SJCRH30 (cell line): ENCODE measurements around the gene SLC39A8. TPM values are rescaled to one million over a fixed set of nuclear protein-coding genes. Genes with fewer than 3 reads are reported as not detected.
"Not testable (repeated sequence)": the region's sequence is repeated elsewhere in the genome, so short reads cannot be mapped to it uniquely, and the experiment has no call there.

Experiments
- DNase-seq, 2 experiments: peaks; one replicate each; pipeline ENCODE4 v3.0.0-alpha.2; 2015 to 2020
- H3K27ac ChIP-seq: fragments of 250-450 bp; sonication (Bioruptor Pico); 2 replicates; pipeline ENCODE4 v1.5.1; 2020; ENCODE audit warnings: mild to moderate bottlenecking, moderate library complexity
- H3K27me3 ChIP-seq: fragments of 250-450 bp; sonication (Bioruptor Pico); 2 replicates; pipeline ENCODE4 v1.5.1; 2020; ENCODE audit warnings: mild to moderate bottlenecking, moderate library complexity
- H3K36me3 ChIP-seq: fragments of 250-450 bp; sonication (Bioruptor Pico); 2 replicates; pipeline ENCODE4 v1.5.1; 2020; ENCODE audit warnings: mild to moderate bottlenecking, moderate library complexity
- H3K4me1 ChIP-seq: fragments of 250-450 bp; sonication (Bioruptor Pico); 2 replicates; pipeline ENCODE4 v1.5.1; 2020; ENCODE audit warnings: mild to moderate bottlenecking, moderate library complexity
- H3K4me3 ChIP-seq: fragments of 250-450 bp; sonication (Bioruptor Pico); 2 replicates; pipeline ENCODE4 v1.5.1; 2020; ENCODE audit warnings: mild to moderate bottlenecking, moderate library complexity
- H3K9me3 ChIP-seq: fragments of 250-450 bp; sonication (Bioruptor Pico); replicated peaks from 2 replicates; pipeline ENCODE4 v1.5.1; 2020; ENCODE audit warnings: mild to moderate bottlenecking, moderate library complexity
- total RNA-seq: library from RNA; depleted of rRNA; stranded (reverse); fragments of >200 nt; shearing (Covaris generic); gene quantifications from 2 replicates; pipeline ENCODE4 v1.2.3, GENCODE V29; 2014

SLC39A8 gene
- total RNA-seq, 1 experiment from 2014 or later, result not detected

- H3K9me3 ChIP-seq, result no peaks in the 10 kb centered on the region
- H3K27ac ChIP-seq, result no peak overlapping the region
- no peak for DNase-seq
- no peaks in the 10 kb centered on the region for H3K4me1 ChIP-seq
- no peaks in the 10 kb centered on the region for H3K36me3 ChIP-seq
- no peak overlapping the region for H3K4me3 ChIP-seq
- H3K27me3 ChIP-seq, result no peaks in the 10 kb centered on the region
Observed at GRCh38 chr4:102247041-102247440, 98.2 kb downstream of the SLC39A8 start.

GRCh38 chr4:102246416-102246815 lies 98.9 kb downstream of the SLC39A8 start:
- no peak for DNase-seq

GRCh38 chr4:102244878-102245535 lies 100.3 kb downstream of the SLC39A8 start:
- no peaks in the 10 kb centered on the region for H3K4me1 ChIP-seq
- no peak for DNase-seq
- no peaks in the 10 kb centered on the region for H3K27me3 ChIP-seq
- H3K9me3 ChIP-seq, result no peaks in the 10 kb centered on the region
- no peaks in the 10 kb centered on the region for H3K36me3 ChIP-seq
- H3K27ac ChIP-seq, result no peak overlapping the region
- H3K4me3 ChIP-seq, result no peak overlapping the region

More at GRCh38 chr4:102246416-102246815, 98.9 kb downstream of the SLC39A8 start:
- Histone ChIP-seq H3K9me3 (no peaks in the 10 kb centered on the region), H3K36me3 (no peaks in the 10 kb centered on the region), H3K4me1 (no peaks in the 10 kb centered on the region), H3K27me3 (no peaks in the 10 kb centered on the region), H3K27ac (no peak overlapping the region), H3K4me3 (no peak overlapping the region)

GRCh38 chr4:102243296-102243695 lies 102.0 kb downstream of the SLC39A8 start:
- not testable (repeated sequence) for H3K4me1 ChIP-seq, H3K27ac ChIP-seq

GRCh38 chr4:102234243-102234838 lies 110.9 kb downstream of the SLC39A8 start:
- Histone ChIP-seq H3K36me3 (no peaks in the 10 kb centered on the region), H3K9me3 (no peaks in the 10 kb centered on the region), H3K27ac (no peak overlapping the region), H3K27me3 (no peaks in the 10 kb centered on the region), H3K4me1 (no peaks in the 10 kb centered on the region), H3K4me3 (no peak overlapping the region)
- DNase-seq, result no peak

More at GRCh38 chr4:102243296-102243695, 102.0 kb downstream of the SLC39A8 start:
- not testable (repeated sequence) for H3K9me3 ChIP-seq, DNase-seq, H3K27me3 ChIP-seq, H3K36me3 ChIP-seq, H3K4me3 ChIP-seq

- no peaks in the 10 kb centered on the region for H3K36me3 ChIP-seq
- no peak overlapping the region for H3K27ac ChIP-seq
- no peak overlapping the region for H3K4me3 ChIP-seq
- no peaks in the 10 kb centered on the region for H3K27me3 ChIP-seq
- no peak for DNase-seq
- H3K9me3 ChIP-seq, result no peaks in the 10 kb centered on the region
- H3K4me1 ChIP-seq, result no peaks in the 10 kb centered on the region
Observed at GRCh38 chr4:102230194-102230593, 115.1 kb downstream of the SLC39A8 start.

- Histone ChIP-seq H3K27me3 (no peaks in the 10 kb centered on the region), H3K4me1 (no peaks in the 10 kb centered on the region), H3K9me3 (no peaks in the 10 kb centered on the region), H3K4me3 (no peak overlapping the region), H3K27ac (no peak overlapping the region), H3K36me3 (no peaks in the 10 kb centered on the region)
- DNase-seq, result no peak
Observed at GRCh38 chr4:102227388-102227787, 117.9 kb downstream of the SLC39A8 start.

GRCh38 chr4:102223461-102223860 lies 121.8 kb downstream of the SLC39A8 start:
- H3K36me3 ChIP-seq, result no peaks in the 10 kb centered on the region
- H3K27ac ChIP-seq, result no peak overlapping the region
- H3K9me3 ChIP-seq, result no peaks in the 10 kb centered on the region
- H3K4me3 ChIP-seq, result no peak overlapping the region
- H3K27me3 ChIP-seq, result no peaks in the 10 kb centered on the region
- DNase-seq, result no peak
- H3K4me1 ChIP-seq, result no peaks in the 10 kb centered on the region

- H3K27me3 ChIP-seq, result no peaks in the 10 kb centered on the region
- no peak for DNase-seq
- H3K4me3 ChIP-seq, result no peak overlapping the region
- H3K4me1 ChIP-seq, result no peaks in the 10 kb centered on the region
- H3K36me3 ChIP-seq, result no peaks in the 10 kb centered on the region
- H3K27ac ChIP-seq, result no peak overlapping the region
- no peaks in the 10 kb centered on the region for H3K9me3 ChIP-seq
Observed at GRCh38 chr4:102222838-102223409, 122.4 kb downstream of the SLC39A8 start.

GRCh38 chr4:102219129-102219528 lies 126.2 kb downstream of the SLC39A8 start:
- Histone ChIP-seq H3K4me1 (no peaks in the 10 kb centered on the region), H3K27me3 (no peaks in the 10 kb centered on the region), H3K36me3 (no peaks in the 10 kb centered on the region), H3K9me3 (no peaks in the 10 kb centered on the region), H3K27ac (no peak overlapping the region), H3K4me3 (no peak overlapping the region)
- DNase-seq, result no peak

- H3K27me3 ChIP-seq, result no peaks in the 10 kb centered on the region
- no peak overlapping the region for H3K4me3 ChIP-seq
- no peak for DNase-seq
- no peaks in the 10 kb centered on the region for H3K9me3 ChIP-seq
- H3K27ac ChIP-seq, result no peak overlapping the region
- no peaks in the 10 kb centered on the region for H3K4me1 ChIP-seq
- H3K36me3 ChIP-seq, result no peaks in the 10 kb centered on the region
Observed at GRCh38 chr4:102218656-102219055, 126.6 kb downstream of the SLC39A8 start.

- H3K27ac ChIP-seq, result no peak overlapping the region
Observed at GRCh38 chr4:102217775-102218355, 127.4 kb downstream of the SLC39A8 start.

GRCh38 chr4:102217345-102217744 lies 127.9 kb downstream of the SLC39A8 start:
- DNase-seq, result no peak

More at GRCh38 chr4:102217775-102218355, 127.4 kb downstream of the SLC39A8 start:
- H3K27me3 ChIP-seq, result no peaks in the 10 kb centered on the region
- no peaks in the 10 kb centered on the region for H3K4me1 ChIP-seq
- no peak overlapping the region for H3K4me3 ChIP-seq
- H3K9me3 ChIP-seq, result no peaks in the 10 kb centered on the region
- DNase-seq, result no peak
- H3K36me3 ChIP-seq, result no peaks in the 10 kb centered on the region

GRCh38 chr4:102216666-102217065 lies 128.6 kb downstream of the SLC39A8 start:
- Histone ChIP-seq H3K4me3 (no peak overlapping the region), H3K36me3 (no peaks in the 10 kb centered on the region), H3K27ac (no peak overlapping the region), H3K9me3 (no peaks in the 10 kb centered on the region), H3K4me1 (no peaks in the 10 kb centered on the region), H3K27me3 (no peaks in the 10 kb centered on the region)
- no peak for DNase-seq

More at GRCh38 chr4:102217345-102217744, 127.9 kb downstream of the SLC39A8 start:
- H3K4me1 ChIP-seq, result no peaks in the 10 kb centered on the region
- no peak overlapping the region for H3K27ac ChIP-seq
- no peak overlapping the region for H3K4me3 ChIP-seq
- no peaks in the 10 kb centered on the region for H3K36me3 ChIP-seq
- H3K9me3 ChIP-seq, result no peaks in the 10 kb centered on the region
- no peaks in the 10 kb centered on the region for H3K27me3 ChIP-seq

GRCh38 chr4:102213031-102213430 lies 132.3 kb downstream of the SLC39A8 start:
- no peaks in the 10 kb centered on the region for H3K4me1 ChIP-seq
- no peak overlapping the region for H3K4me3 ChIP-seq
- H3K9me3 ChIP-seq, result no peaks in the 10 kb centered on the region
- no peaks in the 10 kb centered on the region for H3K27me3 ChIP-seq
- H3K27ac ChIP-seq, result no peak overlapping the region
- no peak for DNase-seq
- no peaks in the 10 kb centered on the region for H3K36me3 ChIP-seq
